Measurements from ENCODE around the gene C11orf91.

Gene C11orf91, protein sequence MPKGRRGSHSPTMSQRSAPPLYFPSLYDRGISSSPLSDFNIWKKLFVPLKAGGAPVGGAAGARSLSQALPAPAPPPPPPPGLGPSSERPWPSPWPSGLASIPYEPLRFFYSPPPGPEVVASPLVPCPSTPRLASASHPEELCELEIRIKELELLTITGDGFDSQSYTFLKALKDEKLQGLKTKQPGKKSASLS

DNA sequence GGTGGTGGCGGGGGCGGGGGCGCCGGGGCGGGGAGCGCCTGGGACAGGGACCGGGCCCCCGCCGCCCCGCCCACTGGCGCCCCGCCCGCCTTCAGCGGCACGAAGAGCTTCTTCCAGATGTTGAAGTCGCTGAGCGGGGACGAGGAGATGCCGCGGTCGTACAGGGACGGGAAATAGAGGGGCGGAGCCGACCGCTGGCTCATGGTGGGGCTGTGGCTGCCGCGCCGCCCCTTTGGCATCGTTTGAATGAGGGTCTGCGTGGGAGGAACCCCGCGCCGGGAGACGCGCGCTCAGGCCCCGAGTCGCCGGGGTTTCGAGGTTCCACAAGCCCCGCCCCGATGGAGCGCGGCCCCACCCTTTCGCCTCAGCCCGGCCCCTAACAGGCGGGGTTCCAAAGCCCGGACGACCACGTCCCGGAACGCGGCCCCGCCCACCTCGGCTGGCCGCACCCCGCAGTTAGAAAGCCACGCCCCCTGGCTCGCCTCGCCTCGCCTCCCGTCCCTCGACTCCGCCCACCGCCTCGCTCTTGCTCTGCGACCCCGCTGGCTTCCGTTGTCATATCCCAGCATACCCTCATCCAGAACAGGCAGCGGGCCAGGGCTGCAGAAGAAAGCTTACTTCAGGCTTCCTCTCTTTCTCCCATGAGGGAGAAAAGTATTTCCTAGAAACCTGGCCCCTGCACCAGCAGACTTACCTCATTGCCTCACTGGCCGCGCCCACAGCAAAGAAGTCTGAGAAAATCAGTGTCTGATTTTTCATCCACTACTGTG is at the start of gene C11orf91:
Gene C11orf91, minus strand, starts transcription at position 325 of the 770 bp plus-strand sequence. Its CDS starts 86 bp downstream, at position 239.
- Histone ChIP-seq H3K4me1 (ENCODE audit: low read length) (peaks cover 13% of the 10 kb centered on the region), H3K79me2 (ENCODE audit: low read length) (no peaks in the 10 kb centered on the region), H2AFZ (ENCODE audit: low read depth, low read length) (peak within 1 kb of the TSS; percentile 9), H4K20me1 (ENCODE audit: insufficient read depth, low read length) (no peaks in the 10 kb centered on the region), H3K9me3 (ENCODE audit: insufficient read depth, low read length) (no peaks in the 10 kb centered on the region), H3K9ac (ENCODE audit: low read length) (peak within 1 kb of the TSS; percentile 25), H3K36me3 (replicated peaks; ENCODE audit: low read depth, low read length) (no peaks in the 10 kb centered on the region), H3K27me3 (ENCODE audit: low read depth, low read length) (peaks cover 19% of the 10 kb centered on the region), H3K4me2 (ENCODE audit: low read length) (peak within 1 kb of the TSS; percentile 63), H3K4me3 (ENCODE audit: low read length) (peak within 1 kb of the TSS; percentile 74), H3K27ac (ENCODE audit: low read length) (no peak within 1 kb of the TSS)
- TF ChIP-seq, protein P1, sequence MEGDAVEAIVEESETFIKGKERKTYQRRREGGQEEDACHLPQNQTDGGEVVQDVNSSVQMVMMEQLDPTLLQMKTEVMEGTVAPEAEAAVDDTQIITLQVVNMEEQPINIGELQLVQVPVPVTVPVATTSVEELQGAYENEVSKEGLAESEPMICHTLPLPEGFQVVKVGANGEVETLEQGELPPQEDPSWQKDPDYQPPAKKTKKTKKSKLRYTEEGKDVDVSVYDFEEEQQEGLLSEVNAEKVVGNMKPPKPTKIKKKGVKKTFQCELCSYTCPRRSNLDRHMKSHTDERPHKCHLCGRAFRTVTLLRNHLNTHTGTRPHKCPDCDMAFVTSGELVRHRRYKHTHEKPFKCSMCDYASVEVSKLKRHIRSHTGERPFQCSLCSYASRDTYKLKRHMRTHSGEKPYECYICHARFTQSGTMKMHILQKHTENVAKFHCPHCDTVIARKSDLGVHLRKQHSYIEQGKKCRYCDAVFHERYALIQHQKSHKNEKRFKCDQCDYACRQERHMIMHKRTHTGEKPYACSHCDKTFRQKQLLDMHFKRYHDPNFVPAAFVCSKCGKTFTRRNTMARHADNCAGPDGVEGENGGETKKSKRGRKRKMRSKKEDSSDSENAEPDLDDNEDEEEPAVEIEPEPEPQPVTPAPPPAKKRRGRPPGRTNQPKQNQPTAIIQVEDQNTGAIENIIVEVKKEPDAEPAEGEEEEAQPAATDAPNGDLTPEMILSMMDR (IDR thresholded peaks at IDR 0.05; ENCODE audit: low read depth, low read length) = no peak

DNA sequence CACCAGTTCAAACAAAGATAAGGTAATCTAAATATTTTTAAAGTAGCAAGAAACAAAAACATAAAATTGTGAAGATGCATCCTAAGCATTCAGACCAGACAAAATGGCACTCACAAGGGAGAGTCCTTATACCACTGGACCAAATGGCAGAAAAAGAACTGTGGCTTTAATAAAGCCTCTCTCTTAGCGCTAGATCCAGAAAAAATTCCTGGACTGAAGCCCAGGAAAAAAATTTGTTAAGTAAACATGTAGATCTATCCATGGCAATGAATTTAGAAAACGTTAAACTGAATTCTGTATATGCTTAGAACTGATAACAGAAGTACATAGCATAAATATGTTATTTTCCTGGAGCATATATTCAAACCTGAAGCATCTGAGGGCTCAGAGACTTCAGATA is 47.4 kb upstream of the C11orf91 start:
- no peak overlapping the region for H3K9ac ChIP-seq (ENCODE audit: low read length)
- H3K27me3 ChIP-seq (ENCODE audit: low read depth, low read length) = no peaks in the 10 kb centered on the region
- no peak overlapping the region for H3K4me2 ChIP-seq (ENCODE audit: low read length)
- H2AFZ ChIP-seq (ENCODE audit: low read depth, low read length) = no peak overlapping the region
- no peak for TF ChIP-seq EZH2phosphoT487 (IDR thresholded peaks at IDR 0.05; ENCODE audit: low read depth)
- TF ChIP-seq, protein P1 (IDR thresholded peaks at IDR 0.05; ENCODE audit: low read depth, low read length) = no peak
- H3K27ac ChIP-seq (ENCODE audit: low read length) = no peak overlapping the region
- H3K4me3 ChIP-seq (ENCODE audit: low read length) = no peak overlapping the region
- peaks cover 5% of the 10 kb centered on the region for H3K36me3 ChIP-seq (replicated peaks; ENCODE audit: low read depth, low read length)
- peaks cover 2% of the 10 kb centered on the region; the same call in 1 of the 2 replicates for H3K4me1 ChIP-seq (ENCODE audit: low read length)
- no peaks in the 10 kb centered on the region for H3K9me3 ChIP-seq (ENCODE audit: insufficient read depth, low read length)
- H3K79me2 ChIP-seq (ENCODE audit: low read length) = no peaks in the 10 kb centered on the region
- peaks cover under 1% of the 10 kb centered on the region; the same call in 1 of the 2 replicates for H4K20me1 ChIP-seq (ENCODE audit: insufficient read depth, low read length)

DNA sequence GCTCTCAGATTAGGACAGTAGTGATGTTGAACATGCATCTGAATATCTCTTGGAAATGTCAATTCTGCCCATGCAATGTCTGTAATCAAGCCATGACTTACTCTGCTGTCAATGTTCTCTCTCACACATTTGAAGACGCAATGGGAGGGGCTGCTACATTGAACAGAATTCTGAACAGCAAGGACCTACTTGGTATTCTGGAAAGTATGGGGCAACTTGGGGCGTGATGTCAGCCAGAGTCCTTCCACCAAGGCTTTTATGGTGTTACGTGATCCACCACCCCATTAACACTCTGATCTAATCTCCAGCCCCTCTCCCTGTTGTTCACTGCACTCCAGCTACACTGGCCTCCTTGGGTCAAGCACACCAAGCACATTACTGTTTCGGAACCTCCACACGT is 42.7 kb upstream of the C11orf91 start:
- Histone ChIP-seq H3K4me3 (ENCODE audit: low read length) (no peak overlapping the region), H4K20me1 (ENCODE audit: insufficient read depth, low read length) (peaks cover 4% of the 10 kb centered on the region; the same call in 1 of the 2 replicates), H3K4me1 (ENCODE audit: low read length) (peaks cover 16% of the 10 kb centered on the region), H3K9ac (ENCODE audit: low read length) (no peak overlapping the region), H3K79me2 (ENCODE audit: low read length) (no peaks in the 10 kb centered on the region), H3K4me2 (ENCODE audit: low read length) (no peak overlapping the region), H3K27ac (ENCODE audit: low read length) (no peak overlapping the region), H3K9me3 (ENCODE audit: insufficient read depth, low read length) (no peaks in the 10 kb centered on the region), H3K36me3 (replicated peaks; ENCODE audit: low read depth, low read length) (peaks cover 3% of the 10 kb centered on the region), H2AFZ (ENCODE audit: low read depth, low read length) (no peak overlapping the region), H3K27me3 (ENCODE audit: low read depth, low read length) (no peaks in the 10 kb centered on the region)
- TF ChIP-seq EZH2phosphoT487 (IDR thresholded peaks at IDR 0.05; ENCODE audit: low read depth) = no peak
- TF ChIP-seq, protein P1 (IDR thresholded peaks at IDR 0.05; ENCODE audit: low read depth, low read length) = no peak

DNA sequence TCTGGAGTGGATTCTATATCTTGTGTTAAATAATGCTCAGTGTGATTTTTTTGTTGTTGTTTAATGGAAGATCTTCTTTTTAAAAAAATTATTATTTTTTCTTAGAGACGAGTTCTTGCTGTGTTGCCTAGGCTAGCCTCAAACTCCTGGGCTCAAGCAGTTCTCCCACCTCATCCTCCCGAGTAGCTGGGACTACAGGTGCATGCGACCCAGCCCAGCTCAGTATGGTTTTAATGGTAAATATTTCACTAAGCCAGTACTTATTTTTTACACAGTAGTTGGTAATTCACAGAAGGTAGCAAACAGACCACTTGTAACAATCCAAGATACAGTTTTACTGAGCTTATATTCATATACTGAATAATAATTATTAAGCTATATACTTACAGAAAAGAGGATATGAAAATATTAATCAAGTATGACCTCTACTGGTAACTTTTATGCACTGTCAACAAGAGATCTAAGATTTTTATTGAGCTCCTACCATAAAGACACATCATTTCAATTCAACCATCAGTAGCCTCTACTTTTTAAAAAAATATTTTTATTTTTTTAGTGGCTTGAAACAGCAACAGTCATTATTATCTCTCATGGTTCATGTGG is 41.7 kb upstream of the C11orf91 start:
- H3K9me3 ChIP-seq (ENCODE audit: insufficient read depth, low read length) = no peaks in the 10 kb centered on the region
- peaks cover 3% of the 10 kb centered on the region for H3K36me3 ChIP-seq (replicated peaks; ENCODE audit: low read depth, low read length)
- H3K4me2 ChIP-seq (ENCODE audit: low read length) = no peak overlapping the region
- no peak for TF ChIP-seq EZH2phosphoT487 (IDR thresholded peaks at IDR 0.05; ENCODE audit: low read depth)
- TF ChIP-seq, protein P1 (IDR thresholded peaks at IDR 0.05; ENCODE audit: low read depth, low read length) = peak; percentile 53
- H2AFZ ChIP-seq (ENCODE audit: low read depth, low read length) = no peak overlapping the region
- no peak overlapping the region for H3K4me3 ChIP-seq (ENCODE audit: low read length)
- H3K27ac ChIP-seq (ENCODE audit: low read length) = no peak overlapping the region
- no peaks in the 10 kb centered on the region for H3K27me3 ChIP-seq (ENCODE audit: low read depth, low read length)
- H3K4me1 ChIP-seq (ENCODE audit: low read length) = peaks cover 16% of the 10 kb centered on the region
- H4K20me1 ChIP-seq (ENCODE audit: insufficient read depth, low read length) = peaks cover 4% of the 10 kb centered on the region; the same call in 1 of the 2 replicates
- no peak overlapping the region for H3K9ac ChIP-seq (ENCODE audit: low read length)
- H3K79me2 ChIP-seq (ENCODE audit: low read length) = no peaks in the 10 kb centered on the region
